Measurements from ENCODE around the gene FOXP1.

Gene FOXP1

DNA sequence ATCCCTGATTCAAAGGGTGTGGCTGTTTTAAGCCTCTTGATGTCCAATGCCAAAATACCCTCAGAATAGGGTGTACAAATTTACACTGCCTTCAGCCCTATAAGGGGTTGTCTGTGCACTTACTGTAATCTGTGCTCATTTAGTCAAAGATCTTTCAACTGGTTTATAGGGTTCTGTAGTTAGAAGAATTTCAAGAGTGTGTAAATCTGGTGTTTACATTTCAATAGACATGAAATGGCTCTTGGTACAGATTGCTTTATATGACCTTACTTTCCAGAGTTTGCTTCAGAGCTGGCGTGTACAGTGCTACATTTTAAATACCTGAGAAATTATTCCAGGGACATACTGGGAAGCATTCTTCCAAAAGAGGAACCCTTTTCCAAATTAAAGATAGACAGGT lies 399.3 kb downstream of the FOXP1 start:
- TF ChIP-seq SIN3A (IDR thresholded peaks at IDR 0.05; ENCODE audit: borderline replicate concordance, insufficient read depth, low read length) (no peak), POLR2AphosphoS5 (IDR thresholded peaks at IDR 0.05; ENCODE audit: low read depth, low read length) (no peak), FOXP2 (optimal IDR thresholded peaks at IDR 0.05; ENCODE audit: borderline replicate concordance, extremely low read depth, extremely low read length, insufficient read depth) (no peak), TAF1 (IDR thresholded peaks at IDR 0.05; ENCODE audit: borderline replicate concordance, insufficient read depth, low read length) (no peak)
- TF ChIP-seq, protein P1, sequence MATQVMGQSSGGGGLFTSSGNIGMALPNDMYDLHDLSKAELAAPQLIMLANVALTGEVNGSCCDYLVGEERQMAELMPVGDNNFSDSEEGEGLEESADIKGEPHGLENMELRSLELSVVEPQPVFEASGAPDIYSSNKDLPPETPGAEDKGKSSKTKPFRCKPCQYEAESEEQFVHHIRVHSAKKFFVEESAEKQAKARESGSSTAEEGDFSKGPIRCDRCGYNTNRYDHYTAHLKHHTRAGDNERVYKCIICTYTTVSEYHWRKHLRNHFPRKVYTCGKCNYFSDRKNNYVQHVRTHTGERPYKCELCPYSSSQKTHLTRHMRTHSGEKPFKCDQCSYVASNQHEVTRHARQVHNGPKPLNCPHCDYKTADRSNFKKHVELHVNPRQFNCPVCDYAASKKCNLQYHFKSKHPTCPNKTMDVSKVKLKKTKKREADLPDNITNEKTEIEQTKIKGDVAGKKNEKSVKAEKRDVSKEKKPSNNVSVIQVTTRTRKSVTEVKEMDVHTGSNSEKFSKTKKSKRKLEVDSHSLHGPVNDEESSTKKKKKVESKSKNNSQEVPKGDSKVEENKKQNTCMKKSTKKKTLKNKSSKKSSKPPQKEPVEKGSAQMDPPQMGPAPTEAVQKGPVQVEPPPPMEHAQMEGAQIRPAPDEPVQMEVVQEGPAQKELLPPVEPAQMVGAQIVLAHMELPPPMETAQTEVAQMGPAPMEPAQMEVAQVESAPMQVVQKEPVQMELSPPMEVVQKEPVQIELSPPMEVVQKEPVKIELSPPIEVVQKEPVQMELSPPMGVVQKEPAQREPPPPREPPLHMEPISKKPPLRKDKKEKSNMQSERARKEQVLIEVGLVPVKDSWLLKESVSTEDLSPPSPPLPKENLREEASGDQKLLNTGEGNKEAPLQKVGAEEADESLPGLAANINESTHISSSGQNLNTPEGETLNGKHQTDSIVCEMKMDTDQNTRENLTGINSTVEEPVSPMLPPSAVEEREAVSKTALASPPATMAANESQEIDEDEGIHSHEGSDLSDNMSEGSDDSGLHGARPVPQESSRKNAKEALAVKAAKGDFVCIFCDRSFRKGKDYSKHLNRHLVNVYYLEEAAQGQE (IDR thresholded peaks at IDR 0.05; ENCODE audit: insufficient read depth in 1 of 2, low read depth in 2 of 2, low read length in 2 of 2): no peak

DNA sequence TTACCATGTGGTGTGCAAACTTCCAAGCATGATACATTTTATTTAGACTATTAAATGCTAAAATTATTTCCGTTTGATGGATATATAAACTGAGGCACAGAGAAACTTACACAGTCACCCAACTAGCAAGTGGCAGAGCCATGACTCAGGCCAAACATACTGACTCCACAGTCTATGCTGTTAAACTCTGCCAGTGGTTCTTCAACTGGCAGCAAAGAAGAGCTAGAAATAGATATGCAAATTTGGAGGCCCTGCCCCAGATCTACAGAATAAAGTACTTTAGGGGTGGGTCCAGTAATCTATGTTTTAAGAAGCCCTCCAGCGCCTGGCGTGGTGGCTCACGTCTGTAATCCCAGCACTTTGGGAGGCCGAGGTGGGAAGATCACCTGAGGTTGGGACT lies 400.0 kb downstream of the FOXP1 start:
- TF ChIP-seq, protein P1 (IDR thresholded peaks at IDR 0.05; ENCODE audit: insufficient read depth in 1 of 2, low read depth in 2 of 2, low read length in 2 of 2): no peak
- TF ChIP-seq SIN3A (IDR thresholded peaks at IDR 0.05; ENCODE audit: borderline replicate concordance, insufficient read depth, low read length): no peak
- no peak for TF ChIP-seq TAF1 (IDR thresholded peaks at IDR 0.05; ENCODE audit: borderline replicate concordance, insufficient read depth, low read length)
- TF ChIP-seq POLR2AphosphoS5 (IDR thresholded peaks at IDR 0.05; ENCODE audit: low read depth, low read length): no peak
- TF ChIP-seq FOXP2 (optimal IDR thresholded peaks at IDR 0.05; ENCODE audit: borderline replicate concordance, extremely low read depth, extremely low read length, insufficient read depth): no peak

DNA sequence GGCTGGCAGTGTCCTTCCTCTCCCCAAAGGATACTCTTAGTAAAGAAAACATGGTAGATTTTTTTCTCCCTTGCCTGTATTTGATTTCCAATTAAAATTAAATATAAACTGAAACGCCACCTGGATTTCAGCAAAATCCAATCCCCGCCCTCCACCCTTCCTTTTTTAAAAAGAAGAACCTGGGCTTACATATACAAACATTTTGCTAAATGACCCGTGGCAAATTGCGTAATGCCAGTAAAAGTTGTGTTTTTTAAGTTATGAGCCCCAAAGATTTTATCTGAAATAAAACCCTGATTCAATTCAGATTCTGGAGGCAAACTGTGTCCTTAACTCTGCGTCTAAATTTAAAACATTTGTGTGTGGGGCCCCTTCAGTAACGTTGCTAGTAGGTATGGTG lies 403.0 kb downstream of the FOXP1 start:
- TF ChIP-seq SIN3A (IDR thresholded peaks at IDR 0.05; ENCODE audit: borderline replicate concordance, insufficient read depth, low read length) (no peak), TAF1 (IDR thresholded peaks at IDR 0.05; ENCODE audit: borderline replicate concordance, insufficient read depth, low read length) (no peak), POLR2AphosphoS5 (IDR thresholded peaks at IDR 0.05; ENCODE audit: low read depth, low read length) (no peak), FOXP2 (optimal IDR thresholded peaks at IDR 0.05; ENCODE audit: borderline replicate concordance, extremely low read depth, extremely low read length, insufficient read depth) (no peak)
- TF ChIP-seq, protein P1 (IDR thresholded peaks at IDR 0.05; ENCODE audit: insufficient read depth in 1 of 2, low read depth in 2 of 2, low read length in 2 of 2): no peak

DNA sequence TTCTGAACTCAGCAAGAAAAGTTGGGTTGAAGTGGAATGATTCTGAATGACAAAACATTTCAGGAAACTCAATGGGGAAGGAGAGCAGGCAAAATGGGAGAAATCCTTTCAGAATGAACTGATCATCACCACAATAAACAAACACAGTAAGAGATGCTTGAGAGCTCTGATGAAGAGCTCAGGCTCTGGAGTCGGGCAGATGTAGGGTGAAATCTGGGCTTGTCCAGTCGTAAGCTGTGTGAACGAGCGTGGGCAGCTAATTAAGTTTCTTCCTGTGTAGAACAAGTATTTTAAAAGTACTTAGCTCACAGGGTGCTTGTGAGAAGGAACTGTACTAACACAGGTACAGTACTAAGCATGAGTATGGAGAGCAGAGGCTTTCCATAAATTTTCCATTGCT lies 406.2 kb downstream of the FOXP1 start:
- TF ChIP-seq, protein P1 (IDR thresholded peaks at IDR 0.05; ENCODE audit: insufficient read depth in 1 of 2, low read depth in 2 of 2, low read length in 2 of 2): no peak
- TF ChIP-seq SIN3A (IDR thresholded peaks at IDR 0.05; ENCODE audit: borderline replicate concordance, insufficient read depth, low read length) (no peak), FOXP2 (optimal IDR thresholded peaks at IDR 0.05; ENCODE audit: borderline replicate concordance, extremely low read depth, extremely low read length, insufficient read depth) (no peak), POLR2AphosphoS5 (IDR thresholded peaks at IDR 0.05; ENCODE audit: low read depth, low read length) (no peak), TAF1 (IDR thresholded peaks at IDR 0.05; ENCODE audit: borderline replicate concordance, insufficient read depth, low read length) (no peak)

DNA sequence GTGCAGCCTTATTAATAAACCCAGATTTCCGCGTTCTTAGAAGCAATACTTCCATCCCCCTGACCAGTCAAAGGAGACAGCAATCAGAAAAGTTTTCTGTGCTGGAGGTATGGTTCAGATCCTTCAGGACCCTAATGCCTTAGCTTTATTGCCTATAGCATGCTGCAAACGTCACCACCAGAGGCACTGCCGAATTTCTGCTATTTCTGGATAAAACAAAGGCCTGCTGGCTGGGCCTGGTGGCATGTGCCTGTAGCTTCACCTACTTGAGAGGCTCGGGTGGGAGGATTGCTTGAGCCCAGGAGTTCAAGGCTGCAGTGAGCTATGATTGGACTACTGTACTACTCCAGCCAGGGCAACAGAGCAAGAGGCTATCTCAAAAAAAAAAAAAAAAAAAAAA lies 407.2 kb downstream of the FOXP1 start:
- TF ChIP-seq POLR2AphosphoS5 (IDR thresholded peaks at IDR 0.05; ENCODE audit: low read depth, low read length) (no peak), SIN3A (IDR thresholded peaks at IDR 0.05; ENCODE audit: borderline replicate concordance, insufficient read depth, low read length) (no peak), FOXP2 (optimal IDR thresholded peaks at IDR 0.05; ENCODE audit: borderline replicate concordance, extremely low read depth, extremely low read length, insufficient read depth) (no peak), TAF1 (IDR thresholded peaks at IDR 0.05; ENCODE audit: borderline replicate concordance, insufficient read depth, low read length) (no peak)
- TF ChIP-seq, protein P1 (IDR thresholded peaks at IDR 0.05; ENCODE audit: insufficient read depth in 1 of 2, low read depth in 2 of 2, low read length in 2 of 2): no peak
